ENCODE data around the gene MSRB2.

The MSRB2 gene

DNA sequence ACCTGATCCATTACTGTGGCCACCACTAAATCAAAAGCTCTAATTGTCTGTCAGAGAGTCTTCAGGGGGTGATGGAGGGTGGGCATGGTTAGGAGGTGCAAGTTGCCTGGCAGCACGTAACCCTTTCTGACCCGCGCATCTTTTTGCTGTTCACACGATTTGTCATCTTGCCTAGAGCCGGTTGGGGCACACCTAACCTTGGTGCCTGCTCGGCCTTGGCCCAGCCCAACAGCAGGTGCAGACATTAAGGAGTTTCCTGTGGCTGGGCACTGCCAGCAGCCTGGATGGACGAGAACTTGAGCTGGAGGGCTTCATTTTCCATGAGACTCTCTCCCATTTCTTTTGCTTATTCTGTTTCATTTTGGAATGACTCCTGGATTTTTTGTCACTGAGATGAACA lies 55.7 kb downstream of the MSRB2 start:
- ATAC-seq, result no peak
- TF ChIP-seq, protein P1, sequence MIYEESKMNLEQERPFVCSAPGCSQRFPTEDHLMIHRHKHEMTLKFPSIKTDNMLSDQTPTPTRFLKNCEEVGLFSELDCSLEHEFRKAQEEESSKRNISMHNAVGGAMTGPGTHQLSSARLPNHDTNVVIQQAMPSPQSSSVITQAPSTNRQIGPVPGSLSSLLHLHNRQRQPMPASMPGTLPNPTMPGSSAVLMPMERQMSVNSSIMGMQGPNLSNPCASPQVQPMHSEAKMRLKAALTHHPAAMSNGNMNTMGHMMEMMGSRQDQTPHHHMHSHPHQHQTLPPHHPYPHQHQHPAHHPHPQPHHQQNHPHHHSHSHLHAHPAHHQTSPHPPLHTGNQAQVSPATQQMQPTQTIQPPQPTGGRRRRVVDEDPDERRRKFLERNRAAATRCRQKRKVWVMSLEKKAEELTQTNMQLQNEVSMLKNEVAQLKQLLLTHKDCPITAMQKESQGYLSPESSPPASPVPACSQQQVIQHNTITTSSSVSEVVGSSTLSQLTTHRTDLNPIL (CRISPR knock-in tag; IDR thresholded peaks at IDR 0.05; ENCODE audit: low read depth), result no peak
- TF ChIP-seq GLIS3 (CRISPR knock-in tag; IDR thresholded peaks at IDR 0.05), result no peak
- TF ChIP-seq CSDC2 (CRISPR knock-in tag; IDR thresholded peaks at IDR 0.05), result no peak
- TF ChIP-seq, protein P2, sequence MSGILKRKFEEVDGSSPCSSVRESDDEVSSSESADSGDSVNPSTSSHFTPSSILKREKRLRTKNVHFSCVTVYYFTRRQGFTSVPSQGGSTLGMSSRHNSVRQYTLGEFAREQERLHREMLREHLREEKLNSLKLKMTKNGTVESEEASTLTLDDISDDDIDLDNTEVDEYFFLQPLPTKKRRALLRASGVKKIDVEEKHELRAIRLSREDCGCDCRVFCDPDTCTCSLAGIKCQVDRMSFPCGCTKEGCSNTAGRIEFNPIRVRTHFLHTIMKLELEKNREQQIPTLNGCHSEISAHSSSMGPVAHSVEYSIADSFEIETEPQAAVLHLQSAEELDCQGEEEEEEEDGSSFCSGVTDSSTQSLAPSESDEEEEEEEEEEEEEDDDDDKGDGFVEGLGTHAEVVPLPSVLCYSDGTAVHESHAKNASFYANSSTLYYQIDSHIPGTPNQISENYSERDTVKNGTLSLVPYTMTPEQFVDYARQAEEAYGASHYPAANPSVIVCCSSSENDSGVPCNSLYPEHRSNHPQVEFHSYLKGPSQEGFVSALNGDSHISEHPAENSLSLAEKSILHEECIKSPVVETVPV (CRISPR knock-in tag; IDR thresholded peaks at IDR 0.05), result no peak

DNA sequence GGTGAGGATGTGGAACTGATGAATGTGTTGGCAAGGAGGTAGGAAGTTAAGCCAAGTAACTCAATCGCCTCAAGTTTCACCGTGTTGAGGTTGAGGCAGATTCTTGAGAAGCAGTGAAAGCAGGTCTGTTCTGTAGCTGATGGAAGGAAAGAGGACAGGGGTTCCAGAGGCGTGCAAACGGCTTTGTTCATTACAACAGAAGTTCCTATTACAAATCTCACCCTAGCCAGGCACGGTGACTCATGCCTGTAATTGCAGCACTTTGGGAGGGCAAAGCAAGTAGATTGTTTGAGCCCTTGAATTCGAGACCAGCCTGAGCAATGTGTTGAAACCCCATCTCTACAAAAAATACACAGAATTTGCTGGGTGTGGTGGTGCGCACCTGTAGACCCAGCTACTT lies 59.8 kb downstream of the MSRB2 start:
- no peak for ATAC-seq
- TF ChIP-seq ESRRG (CRISPR knock-in tag; IDR thresholded peaks at IDR 0.05) (no peak), TOX (CRISPR knock-in tag; IDR thresholded peaks at IDR 0.05; ENCODE audit: borderline replicate concordance) (no peak), TCF4 (CRISPR knock-in tag; IDR thresholded peaks at IDR 0.05; ENCODE audit: borderline replicate concordance) (no peak), BACH2 (CRISPR knock-in tag; IDR thresholded peaks at IDR 0.05; ENCODE audit: borderline replicate concordance) (no peak)
- TF ChIP-seq, protein P3, sequence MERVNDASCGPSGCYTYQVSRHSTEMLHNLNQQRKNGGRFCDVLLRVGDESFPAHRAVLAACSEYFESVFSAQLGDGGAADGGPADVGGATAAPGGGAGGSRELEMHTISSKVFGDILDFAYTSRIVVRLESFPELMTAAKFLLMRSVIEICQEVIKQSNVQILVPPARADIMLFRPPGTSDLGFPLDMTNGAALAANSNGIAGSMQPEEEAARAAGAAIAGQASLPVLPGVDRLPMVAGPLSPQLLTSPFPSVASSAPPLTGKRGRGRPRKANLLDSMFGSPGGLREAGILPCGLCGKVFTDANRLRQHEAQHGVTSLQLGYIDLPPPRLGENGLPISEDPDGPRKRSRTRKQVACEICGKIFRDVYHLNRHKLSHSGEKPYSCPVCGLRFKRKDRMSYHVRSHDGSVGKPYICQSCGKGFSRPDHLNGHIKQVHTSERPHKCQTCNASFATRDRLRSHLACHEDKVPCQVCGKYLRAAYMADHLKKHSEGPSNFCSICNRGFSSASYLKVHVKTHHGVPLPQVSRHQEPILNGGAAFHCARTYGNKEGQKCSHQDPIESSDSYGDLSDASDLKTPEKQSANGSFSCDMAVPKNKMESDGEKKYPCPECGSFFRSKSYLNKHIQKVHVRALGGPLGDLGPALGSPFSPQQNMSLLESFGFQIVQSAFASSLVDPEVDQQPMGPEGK (CRISPR knock-in tag; IDR thresholded peaks at IDR 0.05; ENCODE audit: borderline replicate concordance), result no peak
- TF ChIP-seq, protein P4, sequence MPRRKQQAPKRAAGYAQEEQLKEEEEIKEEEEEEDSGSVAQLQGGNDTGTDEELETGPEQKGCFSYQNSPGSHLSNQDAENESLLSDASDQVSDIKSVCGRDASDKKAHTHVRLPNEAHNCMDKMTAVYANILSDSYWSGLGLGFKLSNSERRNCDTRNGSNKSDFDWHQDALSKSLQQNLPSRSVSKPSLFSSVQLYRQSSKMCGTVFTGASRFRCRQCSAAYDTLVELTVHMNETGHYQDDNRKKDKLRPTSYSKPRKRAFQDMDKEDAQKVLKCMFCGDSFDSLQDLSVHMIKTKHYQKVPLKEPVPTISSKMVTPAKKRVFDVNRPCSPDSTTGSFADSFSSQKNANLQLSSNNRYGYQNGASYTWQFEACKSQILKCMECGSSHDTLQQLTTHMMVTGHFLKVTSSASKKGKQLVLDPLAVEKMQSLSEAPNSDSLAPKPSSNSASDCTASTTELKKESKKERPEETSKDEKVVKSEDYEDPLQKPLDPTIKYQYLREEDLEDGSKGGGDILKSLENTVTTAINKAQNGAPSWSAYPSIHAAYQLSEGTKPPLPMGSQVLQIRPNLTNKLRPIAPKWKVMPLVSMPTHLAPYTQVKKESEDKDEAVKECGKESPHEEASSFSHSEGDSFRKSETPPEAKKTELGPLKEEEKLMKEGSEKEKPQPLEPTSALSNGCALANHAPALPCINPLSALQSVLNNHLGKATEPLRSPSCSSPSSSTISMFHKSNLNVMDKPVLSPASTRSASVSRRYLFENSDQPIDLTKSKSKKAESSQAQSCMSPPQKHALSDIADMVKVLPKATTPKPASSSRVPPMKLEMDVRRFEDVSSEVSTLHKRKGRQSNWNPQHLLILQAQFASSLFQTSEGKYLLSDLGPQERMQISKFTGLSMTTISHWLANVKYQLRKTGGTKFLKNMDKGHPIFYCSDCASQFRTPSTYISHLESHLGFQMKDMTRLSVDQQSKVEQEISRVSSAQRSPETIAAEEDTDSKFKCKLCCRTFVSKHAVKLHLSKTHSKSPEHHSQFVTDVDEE (CRISPR knock-in tag; IDR thresholded peaks at IDR 0.05), result no peak

DNA sequence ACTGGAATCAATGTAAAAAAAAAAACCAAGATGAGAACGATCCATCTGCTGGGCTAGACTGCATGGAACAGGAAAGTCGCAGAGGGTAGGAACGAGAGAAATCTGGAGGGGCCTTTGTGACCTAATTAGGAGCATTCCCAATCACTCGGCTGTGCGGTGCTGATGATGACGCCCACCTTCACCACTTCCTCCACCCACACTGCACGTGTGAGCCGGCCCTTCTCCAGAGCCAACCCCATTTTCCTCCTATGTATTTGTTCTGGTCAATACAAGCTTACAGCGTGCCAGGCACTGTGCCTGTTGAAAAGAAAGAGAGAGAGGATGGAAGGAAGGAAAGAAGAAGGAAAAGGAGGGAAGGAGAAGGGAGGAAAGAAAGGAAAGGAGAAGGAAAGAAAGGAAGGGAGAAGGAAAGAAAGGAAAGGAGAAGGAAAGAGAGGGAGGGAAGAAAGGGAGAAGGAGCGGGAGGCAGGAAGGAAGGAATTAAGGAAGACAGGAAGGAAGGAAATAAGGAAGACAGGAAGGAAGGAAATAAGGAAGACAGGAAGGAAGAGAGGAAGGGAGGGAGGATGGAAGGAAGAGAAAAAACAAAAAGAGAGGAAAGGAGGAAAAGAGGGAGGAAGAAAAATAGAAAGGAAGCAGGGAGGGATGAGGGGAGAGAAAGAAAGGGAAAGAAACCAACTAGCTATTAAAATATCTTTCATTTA lies 61.2 kb downstream of the MSRB2 start:
- ATAC-seq, result no peak
- TF ChIP-seq RARB (CRISPR knock-in tag; IDR thresholded peaks at IDR 0.05), result no peak
- no peak for TF ChIP-seq ARNTL (CRISPR knock-in tag; IDR thresholded peaks at IDR 0.05; ENCODE audit: borderline replicate concordance, low read depth)
- TF ChIP-seq, protein P2 (CRISPR knock-in tag; IDR thresholded peaks at IDR 0.05), result no peak
- TF ChIP-seq OSR1 (CRISPR knock-in tag; IDR thresholded peaks at IDR 0.05), result no peak
- no peak for TF ChIP-seq ZC3H10 (CRISPR knock-in tag; IDR thresholded peaks at IDR 0.05)
- no peak for TF ChIP-seq TCF4 (CRISPR knock-in tag; IDR thresholded peaks at IDR 0.05; ENCODE audit: borderline replicate concordance)
- TF ChIP-seq SNAI2 (CRISPR knock-in tag; IDR thresholded peaks at IDR 0.05), result no peak
- no peak for TF ChIP-seq ZNF565 (CRISPR knock-in tag; conservative IDR thresholded peaks at IDR 0.05; ENCODE audit: low read depth)
- no peak for TF ChIP-seq ZNF70 (CRISPR knock-in tag; IDR thresholded peaks at IDR 0.05)
- no peak for TF ChIP-seq TOX (CRISPR knock-in tag; IDR thresholded peaks at IDR 0.05; ENCODE audit: borderline replicate concordance)
- TF ChIP-seq ZFP3 (CRISPR knock-in tag; IDR thresholded peaks at IDR 0.05), result no peak

DNA sequence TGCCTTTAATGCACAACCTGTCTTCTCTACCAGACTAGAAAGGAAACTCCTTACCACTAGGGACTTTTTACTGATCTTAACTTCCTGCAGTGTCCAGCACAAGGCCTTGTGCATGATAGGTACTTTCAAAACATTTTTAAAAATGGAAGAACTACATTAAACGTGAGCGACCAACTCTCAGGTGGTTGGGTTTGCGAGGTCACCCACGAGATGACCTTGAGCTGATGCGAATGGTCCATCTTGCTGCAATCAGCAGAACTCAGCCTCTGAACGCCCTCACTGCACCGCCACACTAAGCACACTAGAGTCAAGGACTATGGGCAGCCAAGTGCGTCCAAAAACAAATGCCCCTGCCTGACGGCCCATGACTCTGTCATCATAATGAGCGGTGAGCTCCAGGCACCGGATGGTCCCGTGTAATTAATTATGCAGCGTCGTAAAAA lies 61.9 kb downstream of the MSRB2 start:
- TF ChIP-seq, protein P2 (CRISPR knock-in tag; IDR thresholded peaks at IDR 0.05), result no peak
- no peak for ATAC-seq

All from SK-N-SH treated with all-trans-retinoic acid at 6 μM for 48 hours (cell line).